Ishikawa (cell line): Measurements from ENCODE around the gene SCN4B.

ENCODE experiments used
- CEBPB ChIP-seq: IDR thresholded peaks from 2 replicates; pipeline ENCODE4 v1.6.1; 2012
- CREB1 ChIP-seq: IDR thresholded peaks from 2 replicates; pipeline ENCODE4 v1.6.1; 2012; ENCODE audit warnings: low read depth
- EGR1 ChIP-seq: IDR thresholded peaks from 2 replicates; pipeline ENCODE4 v1.6.1; 2012
- EP300 ChIP-seq: IDR thresholded peaks from 2 replicates; pipeline ENCODE4 v1.6.1; 2012; ENCODE audit warnings: borderline replicate concordance
- FOXM1 ChIP-seq: IDR thresholded peaks from 2 replicates; pipeline ENCODE4 v1.6.1; 2012; ENCODE audit warnings: low read depth, borderline replicate concordance
- MAX ChIP-seq: IDR thresholded peaks from 2 replicates; pipeline ENCODE4 v1.6.1; 2012
- NFIC ChIP-seq: IDR thresholded peaks from 2 replicates; pipeline ENCODE4 v1.6.1; 2012
- RAD21 ChIP-seq: IDR thresholded peaks from 2 replicates; pipeline ENCODE4 v1.6.1; 2012; ENCODE audit warnings: low read depth
- REST ChIP-seq: IDR thresholded peaks from 2 replicates; pipeline ENCODE4 v1.6.1; 2012; ENCODE audit warnings: low read depth, mild to moderate bottlenecking
- TAF1 ChIP-seq: IDR thresholded peaks from 2 replicates; pipeline ENCODE4 v1.6.1; 2012; ENCODE audit warnings: low read depth, mild to moderate bottlenecking
- TCF12 ChIP-seq: IDR thresholded peaks from 2 replicates; pipeline ENCODE4 v1.6.1; 2012; ENCODE audit warnings: low read depth
- TEAD4 ChIP-seq: IDR thresholded peaks from 2 replicates; pipeline ENCODE4 v1.6.1; 2012
- YY1 ChIP-seq: IDR thresholded peaks from 2 replicates; pipeline ENCODE4 v1.6.1; 2012; ENCODE audit warnings: low read depth
- ZBTB7A ChIP-seq: IDR thresholded peaks from 2 replicates; pipeline ENCODE4 v1.6.1; 2012; ENCODE audit warnings: low read depth
- TF ChIP-seq, protein P1 (sequence below): IDR thresholded peaks from 2 replicates; pipeline ENCODE4 v1.6.1; 2012

The SCN4B gene

GRCh38 chr11:118090545-118091162 is 62.0 kb downstream of the SCN4B start:
- TF ChIP-seq EGR1 = no peak
- no peak for TF ChIP-seq YY1
- no peak for TF ChIP-seq REST
- TF ChIP-seq FOXM1 = no peak
- TF ChIP-seq, protein P1, sequence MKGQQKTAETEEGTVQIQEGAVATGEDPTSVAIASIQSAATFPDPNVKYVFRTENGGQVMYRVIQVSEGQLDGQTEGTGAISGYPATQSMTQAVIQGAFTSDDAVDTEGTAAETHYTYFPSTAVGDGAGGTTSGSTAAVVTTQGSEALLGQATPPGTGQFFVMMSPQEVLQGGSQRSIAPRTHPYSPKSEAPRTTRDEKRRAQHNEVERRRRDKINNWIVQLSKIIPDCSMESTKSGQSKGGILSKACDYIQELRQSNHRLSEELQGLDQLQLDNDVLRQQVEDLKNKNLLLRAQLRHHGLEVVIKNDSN = no peak
- TF ChIP-seq NFIC = no peak
- no peak for TF ChIP-seq ZBTB7A
- TF ChIP-seq MAX = no peak
- no peak for TF ChIP-seq TEAD4
- TF ChIP-seq TAF1 = no peak
- TF ChIP-seq RAD21 = no peak
- no peak for TF ChIP-seq EP300
- no peak for TF ChIP-seq CEBPB
- no peak for TF ChIP-seq CREB1

DNA sequence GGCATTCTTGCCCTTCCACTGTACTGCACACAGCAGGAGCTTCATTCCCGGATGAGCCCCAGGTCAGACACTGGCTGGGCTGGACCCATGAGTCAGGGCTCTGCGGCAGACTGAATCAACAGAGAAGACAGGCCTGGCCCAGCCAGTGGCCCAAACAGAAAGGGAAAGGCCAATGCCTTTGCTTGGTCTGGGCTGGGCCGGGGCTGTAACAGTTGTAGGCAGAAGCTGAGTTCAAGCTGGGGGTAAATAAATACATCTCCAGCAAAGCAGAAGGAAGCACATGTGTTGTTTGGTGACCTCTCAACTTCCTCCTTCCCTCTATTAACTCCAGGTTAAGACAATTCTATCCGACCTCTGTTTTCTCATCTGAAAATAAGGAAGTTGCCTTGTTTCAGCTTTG is 64.1 kb downstream of the SCN4B start:
- TF ChIP-seq EGR1 (no peak), TCF12 (no peak), EP300 (no peak), YY1 (no peak), NFIC (no peak), TEAD4 (no peak), FOXM1 (no peak), RAD21 (no peak), REST (no peak), ZBTB7A (no peak), CEBPB (no peak), CREB1 (no peak), MAX (no peak), TAF1 (no peak)
- TF ChIP-seq, protein P1 = no peak

DNA sequence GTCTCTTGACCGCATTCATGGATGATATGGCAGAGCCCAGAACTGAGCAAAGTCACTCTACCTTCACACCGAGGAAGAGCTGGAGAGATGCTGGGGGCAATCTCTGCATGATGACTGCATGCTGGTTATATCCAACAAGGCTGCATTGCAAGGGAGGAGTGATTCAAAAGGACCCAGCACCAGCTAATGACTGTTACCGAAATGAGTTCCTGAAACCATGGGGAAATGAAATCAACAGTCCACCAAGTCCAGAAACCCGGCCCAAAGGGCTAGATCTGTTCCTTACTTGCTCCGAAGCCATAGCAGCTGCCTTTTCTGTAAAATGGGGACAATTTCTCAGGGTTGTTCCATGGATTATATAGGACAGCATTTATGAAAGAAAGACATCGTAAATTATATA is 64.7 kb downstream of the SCN4B start:
- TF ChIP-seq FOXM1 (no peak), TCF12 (no peak), YY1 (no peak), REST (no peak), NFIC (no peak), MAX (no peak), EP300 (no peak), EGR1 (no peak), TAF1 (no peak), CREB1 (no peak)
- TF ChIP-seq, protein P1 = no peak
